ENCODE measurements around the gene BAK1.
"Not testable (repeated sequence)": the region's sequence is repeated elsewhere in the genome, so short reads cannot be mapped to it uniquely, and the experiment has no call there.

BAK1 gene

DNA sequence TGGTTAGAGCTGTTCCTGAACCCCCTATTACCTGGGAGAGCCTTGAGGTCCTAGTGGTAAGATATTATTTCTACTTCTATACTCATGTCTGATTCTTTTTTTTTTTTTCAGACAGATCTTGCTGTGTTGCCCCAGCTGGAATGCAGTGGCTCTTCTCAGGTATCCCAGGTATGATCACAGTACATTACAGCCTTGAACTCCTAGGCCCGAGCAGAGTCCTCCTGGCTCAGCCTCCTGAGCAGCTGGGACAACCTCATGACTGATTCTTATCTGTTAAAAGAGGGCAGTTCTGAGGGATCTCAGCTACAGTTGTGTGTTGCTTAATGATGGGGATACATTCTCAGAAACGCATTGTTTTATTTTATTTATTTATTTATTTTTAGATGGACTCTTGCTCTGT lies 30.2 kb downstream of the BAK1 start:
- DNase-seq (ENCODE audit: low spot score) (no peak), ATAC-seq (ENCODE audit: low read depth) (no peak)
- H3K9me3 ChIP-seq (ENCODE audit: severe bottlenecking) = no peaks in the 10 kb centered on the region
- no peaks in the 10 kb centered on the region for H3K27me3 ChIP-seq (ENCODE audit: insufficient read depth, poor library complexity, severe bottlenecking)
- no peak overlapping the region for H3K27ac ChIP-seq (ENCODE audit: poor library complexity, severe bottlenecking)
- TF ChIP-seq, protein P1, sequence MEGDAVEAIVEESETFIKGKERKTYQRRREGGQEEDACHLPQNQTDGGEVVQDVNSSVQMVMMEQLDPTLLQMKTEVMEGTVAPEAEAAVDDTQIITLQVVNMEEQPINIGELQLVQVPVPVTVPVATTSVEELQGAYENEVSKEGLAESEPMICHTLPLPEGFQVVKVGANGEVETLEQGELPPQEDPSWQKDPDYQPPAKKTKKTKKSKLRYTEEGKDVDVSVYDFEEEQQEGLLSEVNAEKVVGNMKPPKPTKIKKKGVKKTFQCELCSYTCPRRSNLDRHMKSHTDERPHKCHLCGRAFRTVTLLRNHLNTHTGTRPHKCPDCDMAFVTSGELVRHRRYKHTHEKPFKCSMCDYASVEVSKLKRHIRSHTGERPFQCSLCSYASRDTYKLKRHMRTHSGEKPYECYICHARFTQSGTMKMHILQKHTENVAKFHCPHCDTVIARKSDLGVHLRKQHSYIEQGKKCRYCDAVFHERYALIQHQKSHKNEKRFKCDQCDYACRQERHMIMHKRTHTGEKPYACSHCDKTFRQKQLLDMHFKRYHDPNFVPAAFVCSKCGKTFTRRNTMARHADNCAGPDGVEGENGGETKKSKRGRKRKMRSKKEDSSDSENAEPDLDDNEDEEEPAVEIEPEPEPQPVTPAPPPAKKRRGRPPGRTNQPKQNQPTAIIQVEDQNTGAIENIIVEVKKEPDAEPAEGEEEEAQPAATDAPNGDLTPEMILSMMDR (IDR thresholded peaks at IDR 0.05; ENCODE audit: poor library complexity, severe bottlenecking) = no peak
- H3K36me3 ChIP-seq (ENCODE audit: low read depth) = no peaks in the 10 kb centered on the region
- H3K4me3 ChIP-seq (ENCODE audit: severe bottlenecking) = no peak overlapping the region
- peaks cover 12% of the 10 kb centered on the region for H3K4me1 ChIP-seq (ENCODE audit: insufficient read depth, poor library complexity, severe bottlenecking)

DNA sequence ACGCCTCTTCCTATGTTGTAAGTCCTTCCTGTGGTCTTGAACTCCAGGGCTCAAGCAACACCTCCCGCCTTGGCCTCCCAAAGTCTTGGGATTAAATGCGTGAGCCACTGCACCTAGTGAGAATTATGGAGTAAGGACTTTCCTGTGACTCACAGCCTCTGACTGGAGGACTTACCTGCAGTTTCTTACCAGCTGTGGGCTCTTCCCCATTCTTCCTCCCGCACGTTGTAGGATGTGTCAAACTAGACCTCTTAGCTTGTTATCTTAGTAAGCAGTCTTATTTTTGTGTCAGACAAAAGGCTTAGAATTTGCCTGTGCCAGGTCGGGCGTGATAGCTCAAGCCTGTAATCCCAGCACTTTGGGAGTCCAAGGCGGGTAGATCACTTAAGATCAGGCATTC lies 30.9 kb downstream of the BAK1 start:
- H3K4me3 ChIP-seq (ENCODE audit: severe bottlenecking) = no peak overlapping the region
- ATAC-seq (ENCODE audit: low read depth) (peak; percentile 66), DNase-seq (ENCODE audit: low spot score) (no peak)
- no peaks in the 10 kb centered on the region for H3K36me3 ChIP-seq (ENCODE audit: low read depth)
- H3K27me3 ChIP-seq (ENCODE audit: insufficient read depth, poor library complexity, severe bottlenecking) = no peaks in the 10 kb centered on the region
- peaks cover 12% of the 10 kb centered on the region for H3K4me1 ChIP-seq (ENCODE audit: insufficient read depth, poor library complexity, severe bottlenecking)
- no peaks in the 10 kb centered on the region for H3K9me3 ChIP-seq (ENCODE audit: severe bottlenecking)
- TF ChIP-seq, protein P1 (IDR thresholded peaks at IDR 0.05; ENCODE audit: poor library complexity, severe bottlenecking) = no peak
- no peak overlapping the region for H3K27ac ChIP-seq (ENCODE audit: poor library complexity, severe bottlenecking)

DNA sequence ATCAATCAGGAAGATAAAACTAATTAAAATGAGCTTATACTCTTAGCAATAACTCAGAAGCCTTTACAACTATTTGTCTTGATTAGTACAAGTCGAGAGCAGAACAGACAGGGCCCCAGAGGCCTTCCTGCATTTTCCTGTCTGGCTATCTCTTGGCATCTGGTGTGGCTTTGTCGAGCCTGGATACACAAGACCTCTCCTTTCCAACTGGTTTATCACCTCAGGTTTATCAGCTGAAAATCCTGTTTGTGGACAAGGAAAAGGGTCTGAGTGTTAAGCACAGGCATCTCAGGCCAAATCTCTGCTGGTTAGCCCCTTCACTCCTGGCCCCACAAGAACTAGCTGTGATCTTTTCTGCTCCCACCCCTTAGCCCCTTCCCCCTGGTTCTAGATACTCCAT lies 32.6 kb downstream of the BAK1 start:
- Histone ChIP-seq H3K4me1 (ENCODE audit: insufficient read depth, poor library complexity, severe bottlenecking) (peaks cover 2% of the 10 kb centered on the region), H3K27me3 (ENCODE audit: insufficient read depth, poor library complexity, severe bottlenecking) (no peaks in the 10 kb centered on the region), H3K27ac (ENCODE audit: poor library complexity, severe bottlenecking) (no peak overlapping the region), H3K36me3 (ENCODE audit: low read depth) (no peaks in the 10 kb centered on the region), H3K4me3 (ENCODE audit: severe bottlenecking) (no peak overlapping the region), H3K9me3 (ENCODE audit: severe bottlenecking) (no peaks in the 10 kb centered on the region)
- DNase-seq (ENCODE audit: low spot score) (no peak), ATAC-seq (ENCODE audit: low read depth) (no peak)
- TF ChIP-seq, protein P1 (IDR thresholded peaks at IDR 0.05; ENCODE audit: poor library complexity, severe bottlenecking) = no peak

DNA sequence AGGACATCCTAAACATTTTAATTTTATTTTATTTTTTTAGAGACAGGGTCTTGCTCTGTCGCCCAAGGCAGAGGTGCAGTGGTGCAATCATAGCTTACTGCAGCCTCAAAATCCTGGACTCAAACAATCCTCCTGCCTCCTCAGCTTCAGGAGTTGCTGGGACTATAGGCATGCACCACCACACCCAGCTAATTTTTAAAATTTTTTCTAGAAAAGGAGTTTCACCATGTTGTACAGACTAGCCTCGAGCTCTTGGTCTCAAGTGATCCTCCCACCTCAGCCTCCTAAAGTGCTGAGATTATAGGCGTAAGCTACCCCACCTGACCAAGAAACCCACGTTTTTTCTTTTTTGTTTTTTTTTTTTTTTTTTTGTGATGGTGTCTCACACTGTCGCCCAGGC lies 33.3 kb downstream of the BAK1 start:
- Histone ChIP-seq H3K36me3 (ENCODE audit: low read depth) (no peaks in the 10 kb centered on the region), H3K9me3 (ENCODE audit: severe bottlenecking) (no peaks in the 10 kb centered on the region), H3K27me3 (ENCODE audit: insufficient read depth, poor library complexity, severe bottlenecking) (no peaks in the 10 kb centered on the region), H3K4me1 (ENCODE audit: insufficient read depth, poor library complexity, severe bottlenecking) (no peaks in the 10 kb centered on the region), H3K27ac (ENCODE audit: poor library complexity, severe bottlenecking) (no peak overlapping the region), H3K4me3 (ENCODE audit: severe bottlenecking) (no peak overlapping the region)
- DNase-seq (ENCODE audit: low spot score) = no peak
- TF ChIP-seq, protein P1 (IDR thresholded peaks at IDR 0.05; ENCODE audit: poor library complexity, severe bottlenecking) = no peak
- no peak for ATAC-seq (ENCODE audit: low read depth)

DNA sequence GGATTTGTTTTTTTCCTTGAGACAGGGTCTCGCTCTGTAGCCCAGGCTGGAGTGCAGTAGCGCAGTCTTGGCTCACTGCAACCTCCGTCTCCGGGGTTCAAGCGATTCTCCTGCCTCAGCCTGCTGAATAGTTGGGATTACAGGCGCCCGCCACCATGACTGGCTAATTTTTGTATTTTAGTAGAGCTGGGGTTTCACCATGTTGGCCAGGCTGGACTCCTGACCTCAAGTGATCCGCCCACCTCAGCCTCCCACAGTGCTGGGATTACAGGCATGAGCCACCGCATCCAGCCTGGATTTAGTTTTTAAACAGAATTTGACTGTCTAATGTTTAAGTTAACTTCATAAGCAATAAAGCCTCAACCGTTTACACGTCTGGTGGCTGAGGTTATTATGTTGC lies 34.8 kb downstream of the BAK1 start:
- not testable (repeated sequence) for H3K27ac ChIP-seq (ENCODE audit: poor library complexity, severe bottlenecking); H3K36me3 ChIP-seq (ENCODE audit: low read depth); DNase-seq (ENCODE audit: low spot score); H3K27me3 ChIP-seq (ENCODE audit: insufficient read depth, poor library complexity, severe bottlenecking); H3K4me3 ChIP-seq (ENCODE audit: severe bottlenecking); ATAC-seq (ENCODE audit: low read depth); H3K4me1 ChIP-seq (ENCODE audit: insufficient read depth, poor library complexity, severe bottlenecking); H3K9me3 ChIP-seq (ENCODE audit: severe bottlenecking)
